ENCODE measurements around the gene SLC38A9.

- TF ChIP-seq CTCF (IDR thresholded peaks at IDR 0.05; ENCODE audit: low read length) (no peak), EZH2 (IDR thresholded peaks at IDR 0.05; ENCODE audit: borderline replicate concordance, low read length) (no peak)
Observed at GRCh38 chr5:55625589-55625909, 86.6 kb downstream of the SLC38A9 start.

Measured in OCI-LY1 (cell line).